GM18505 (cell line): Measurements from ENCODE around the gene CYP1A2.

Source experiments
- ATAC-seq: cut with Tn5 transposase; IDR thresholded peaks from one replicate; pipeline ENCODE4 v1.9.1; 2021; ENCODE audit not compliant: unreplicated experiment
- POLR2A ChIP-seq: IDR thresholded peaks from 4 replicates; pipeline ENCODE4 v1.6.1; 2011; ENCODE audit warnings: borderline replicate concordance; ENCODE audit not compliant: insufficient read depth, insufficient read length; ENCODE audit errors: extremely low read depth

Gene CYP1A2

GRCh38 chr15:74795966-74796625 is 47.5 kb downstream of the CYP1A2 start:
- no peak for ATAC-seq
- TF ChIP-seq POLR2A = no peak

GRCh38 chr15:74798388-74799254 is 50.0 kb downstream of the CYP1A2 start:
- no peak for ATAC-seq

GRCh38 chr15:74799255-74799855 is 50.7 kb downstream of the CYP1A2 start:
- TF ChIP-seq POLR2A = no peak
- ATAC-seq = peak; percentile 13

More at GRCh38 chr15:74798388-74799254, 50.0 kb downstream of the CYP1A2 start:
- peak; percentile 5 for TF ChIP-seq POLR2A

GRCh38 chr15:74799856-74800558 is 51.4 kb downstream of the CYP1A2 start:
- ATAC-seq = peak; percentile 69
- TF ChIP-seq POLR2A = no peak

GRCh38 chr15:74800559-74801094 is 52.0 kb downstream of the CYP1A2 start:
- no peak for ATAC-seq
- TF ChIP-seq POLR2A = no peak

GRCh38 chr15:74801311-74801997 is 52.8 kb downstream of the CYP1A2 start:
- TF ChIP-seq POLR2A = no peak
- ATAC-seq = no peak

- no peak for TF ChIP-seq POLR2A
- no peak for ATAC-seq
These were observed 53.6 kb downstream of the CYP1A2 start for GRCh38 chr15:74802290-74802689.

- peak; percentile 22 for TF ChIP-seq POLR2A
- no peak for ATAC-seq
These were observed 54.3 kb downstream of the CYP1A2 start for GRCh38 chr15:74802862-74803447.

GRCh38 chr15:74804935-74805334 is 56.3 kb downstream of the CYP1A2 start:
- ATAC-seq = no peak
- TF ChIP-seq POLR2A = no peak
